22Rv1 (cell line): ENCODE results near the gene GRM6.

ENCODE experiments used
- H3K27ac ChIP-seq: fragments of 450-650 bp; 2 replicates; pipeline ENCODE4 v1.5.1; 2017
- ZFX ChIP-seq: fragments of 450-650 bp; IDR thresholded peaks from 2 replicates; pipeline ENCODE4 v1.6.1; 2017; ENCODE audit warnings: antibody characterized with exemption, borderline replicate concordance
- TF ChIP-seq, protein P1 (sequence below): fragments of 450-650 bp; IDR thresholded peaks from 2 replicates; pipeline ENCODE4 v1.5.1; 2017; ENCODE audit warnings: mild to moderate bottlenecking

GRM6 gene

DNA sequence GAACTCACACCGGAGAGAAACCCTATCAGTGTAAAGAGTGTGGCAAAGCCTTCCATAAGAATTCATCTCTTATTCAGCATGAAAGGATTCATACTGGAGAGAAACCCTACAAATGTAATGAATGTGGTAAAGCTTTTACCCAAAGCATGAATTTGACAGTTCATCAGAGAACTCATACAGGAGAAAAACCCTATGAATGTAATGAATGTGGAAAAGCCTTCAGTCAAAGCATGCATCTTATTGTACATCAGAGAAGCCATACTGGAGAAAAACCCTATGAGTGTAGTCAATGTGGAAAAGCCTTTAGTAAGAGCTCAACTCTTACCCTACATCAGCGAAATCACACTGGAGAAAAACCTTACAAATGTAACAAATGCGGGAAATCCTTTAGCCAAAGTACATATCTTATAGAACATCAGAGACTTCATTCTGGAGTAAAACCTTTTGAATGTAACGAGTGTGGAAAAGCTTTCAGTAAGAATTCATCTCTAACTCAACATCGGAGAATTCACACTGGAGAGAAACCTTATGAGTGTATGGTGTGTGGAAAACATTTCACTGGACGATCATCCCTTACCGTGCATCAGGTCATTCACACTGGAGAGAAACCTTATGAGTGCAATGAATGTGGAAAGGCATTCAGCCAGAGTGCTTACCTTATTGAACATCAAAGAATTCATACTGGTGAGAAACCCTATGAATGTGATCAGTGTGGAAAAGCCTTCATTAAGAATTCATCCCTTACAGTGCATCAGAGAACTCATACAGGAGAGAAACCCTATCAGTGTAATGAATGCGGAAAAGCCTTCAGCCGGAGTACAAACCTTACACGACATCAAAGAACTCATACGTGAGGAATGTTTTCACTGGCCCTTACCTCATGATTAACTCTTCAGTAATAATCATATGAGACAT, 63.0 kb downstream of the GRM6 start:
- TF ChIP-seq, protein P1, sequence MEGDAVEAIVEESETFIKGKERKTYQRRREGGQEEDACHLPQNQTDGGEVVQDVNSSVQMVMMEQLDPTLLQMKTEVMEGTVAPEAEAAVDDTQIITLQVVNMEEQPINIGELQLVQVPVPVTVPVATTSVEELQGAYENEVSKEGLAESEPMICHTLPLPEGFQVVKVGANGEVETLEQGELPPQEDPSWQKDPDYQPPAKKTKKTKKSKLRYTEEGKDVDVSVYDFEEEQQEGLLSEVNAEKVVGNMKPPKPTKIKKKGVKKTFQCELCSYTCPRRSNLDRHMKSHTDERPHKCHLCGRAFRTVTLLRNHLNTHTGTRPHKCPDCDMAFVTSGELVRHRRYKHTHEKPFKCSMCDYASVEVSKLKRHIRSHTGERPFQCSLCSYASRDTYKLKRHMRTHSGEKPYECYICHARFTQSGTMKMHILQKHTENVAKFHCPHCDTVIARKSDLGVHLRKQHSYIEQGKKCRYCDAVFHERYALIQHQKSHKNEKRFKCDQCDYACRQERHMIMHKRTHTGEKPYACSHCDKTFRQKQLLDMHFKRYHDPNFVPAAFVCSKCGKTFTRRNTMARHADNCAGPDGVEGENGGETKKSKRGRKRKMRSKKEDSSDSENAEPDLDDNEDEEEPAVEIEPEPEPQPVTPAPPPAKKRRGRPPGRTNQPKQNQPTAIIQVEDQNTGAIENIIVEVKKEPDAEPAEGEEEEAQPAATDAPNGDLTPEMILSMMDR: no peak
- TF ChIP-seq ZFX: no peak
- H3K27ac ChIP-seq: no peak overlapping the region
